ENCODE measurements around the gene NSL1.
"Not testable (repeated sequence)": the region's sequence is repeated elsewhere in the genome, so short reads cannot be mapped to it uniquely, and the experiment has no call there.

The NSL1 gene, protein sequence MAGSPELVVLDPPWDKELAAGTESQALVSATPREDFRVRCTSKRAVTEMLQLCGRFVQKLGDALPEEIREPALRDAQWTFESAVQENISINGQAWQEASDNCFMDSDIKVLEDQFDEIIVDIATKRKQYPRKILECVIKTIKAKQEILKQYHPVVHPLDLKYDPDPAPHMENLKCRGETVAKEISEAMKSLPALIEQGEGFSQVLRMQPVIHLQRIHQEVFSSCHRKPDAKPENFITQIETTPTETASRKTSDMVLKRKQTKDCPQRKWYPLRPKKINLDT

DNA sequence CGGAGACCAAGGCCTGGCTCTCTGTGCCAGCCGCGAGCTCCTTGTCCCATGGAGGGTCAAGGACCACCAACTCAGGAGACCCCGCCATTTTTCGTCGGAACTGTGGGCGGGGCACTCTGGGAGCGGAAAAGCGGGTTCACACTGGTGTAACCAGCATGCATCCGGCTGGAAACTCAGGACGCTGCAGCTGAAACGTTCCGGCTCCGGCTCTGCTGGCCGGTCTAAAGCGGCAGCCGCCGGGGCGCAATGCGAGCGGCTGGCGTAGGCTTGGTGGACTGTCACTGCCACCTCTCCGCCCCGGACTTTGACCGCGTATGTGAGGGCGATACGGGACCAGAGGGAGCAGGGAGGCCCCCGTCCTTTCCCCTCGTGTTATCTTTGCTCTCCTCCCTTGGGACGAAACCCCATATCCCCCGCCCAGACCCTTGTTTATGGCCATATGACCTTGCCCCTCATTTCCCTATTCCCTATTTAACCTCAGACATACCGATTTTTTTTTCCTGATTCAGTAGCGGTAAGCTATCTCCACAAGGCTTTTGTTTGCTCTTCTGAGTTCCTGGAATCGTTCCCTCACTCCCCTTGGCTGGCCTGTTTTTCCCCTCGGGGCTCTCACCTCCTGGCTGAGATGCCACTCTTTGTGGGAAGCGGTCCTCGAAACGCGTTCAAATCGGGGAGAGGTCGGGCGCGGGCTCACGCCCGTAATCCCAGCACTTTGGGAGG is at the start of gene NSL1, which contains the start of gene TATDN3:
NSL1 (minus strand) TSS at position 102 of the 720 bp plus-strand sequence; CDS start at position 88, 14 bp downstream.
TATDN3 (plus strand) TSS at position 219 of the 720 bp plus-strand sequence; CDS start at position 247, 28 bp downstream.
- peak; percentile 63 for DNase-seq

DNA sequence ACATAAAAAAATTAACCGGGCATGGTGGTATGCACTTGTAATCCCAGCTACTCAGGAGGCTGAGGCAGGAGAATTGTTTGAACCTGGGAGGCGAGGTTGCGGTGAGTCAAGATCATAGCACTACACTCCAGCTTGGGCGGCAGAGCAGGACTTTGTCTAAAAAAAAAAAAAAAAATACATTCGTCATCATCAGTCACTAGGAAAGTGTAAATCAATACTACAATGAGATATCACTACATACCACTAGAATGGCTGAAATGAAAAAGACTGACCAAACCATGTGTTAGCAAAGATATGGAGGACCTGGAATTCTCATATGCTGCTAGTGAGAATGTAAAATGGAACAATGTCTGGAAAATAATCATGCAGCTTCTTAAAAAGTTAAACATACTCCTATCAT is 46.6 kb upstream of the NSL1 start:
- no peak for DNase-seq

DNA sequence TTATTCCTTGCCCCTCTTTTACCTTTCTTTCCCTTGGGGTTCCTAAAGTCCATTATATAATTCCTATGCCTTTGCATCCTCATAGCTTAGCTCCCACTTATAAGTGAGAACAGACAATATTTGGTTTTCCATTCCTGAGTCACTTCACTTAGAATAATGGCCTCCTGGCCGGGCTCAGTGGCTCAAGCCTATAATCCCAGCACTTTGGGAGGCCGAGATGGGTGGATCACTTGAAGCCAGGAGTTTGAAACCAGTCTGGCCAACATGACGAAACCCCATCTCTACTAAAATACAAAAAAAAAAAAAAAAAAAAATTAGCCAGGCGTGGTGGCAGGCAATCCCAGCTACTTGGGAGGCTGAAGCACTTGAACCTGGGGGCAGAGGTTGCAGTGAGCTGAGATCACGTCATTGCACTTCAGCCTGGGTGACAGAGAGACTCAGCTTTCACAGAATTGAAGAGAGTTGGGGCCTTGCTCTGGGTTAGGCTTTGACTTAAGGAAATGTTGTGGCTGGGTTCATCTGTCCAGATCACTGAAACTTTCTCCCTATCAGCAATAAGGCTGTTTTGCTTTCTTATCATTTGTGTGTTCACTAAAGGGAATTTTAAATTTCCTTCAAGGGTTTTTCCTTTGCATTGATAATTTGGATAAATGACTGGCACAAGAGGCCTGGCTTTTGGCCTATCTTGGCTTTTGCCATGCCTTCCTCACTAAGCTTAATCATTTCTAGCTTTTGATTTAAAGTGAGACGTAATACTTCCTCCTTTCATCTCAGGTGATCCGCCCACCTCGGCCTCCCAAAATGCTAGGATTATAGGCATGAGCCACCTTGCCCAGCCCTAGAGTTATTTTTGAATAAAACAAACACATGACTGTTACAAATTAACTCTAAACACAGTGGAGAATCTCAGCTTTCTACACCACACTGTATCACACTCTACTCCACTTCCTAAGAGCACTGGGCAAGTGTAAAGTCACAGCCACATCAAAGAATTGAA is 41.9 kb upstream of the NSL1 start:
- not testable (repeated sequence) for DNase-seq

DNA sequence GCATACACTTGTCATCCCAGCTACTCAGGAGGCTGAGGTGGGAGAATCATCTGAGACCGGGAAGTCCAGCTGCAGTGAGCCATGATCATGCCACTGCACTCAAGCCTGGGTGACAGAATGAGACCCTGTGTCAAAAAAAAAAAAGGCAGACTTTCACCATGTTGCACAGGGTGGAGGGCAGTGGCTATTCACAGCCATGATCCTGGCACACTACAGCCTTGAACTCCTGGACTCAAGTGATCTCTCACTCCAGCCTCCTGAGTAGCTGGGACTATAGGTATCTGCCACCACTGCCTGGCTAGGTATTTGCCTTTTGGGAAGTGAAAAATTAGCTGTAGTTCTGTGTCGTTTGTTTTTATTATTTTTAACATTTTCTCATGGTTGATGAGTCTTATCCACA is 36.8 kb upstream of the NSL1 start:
- no peak for DNase-seq

DNA sequence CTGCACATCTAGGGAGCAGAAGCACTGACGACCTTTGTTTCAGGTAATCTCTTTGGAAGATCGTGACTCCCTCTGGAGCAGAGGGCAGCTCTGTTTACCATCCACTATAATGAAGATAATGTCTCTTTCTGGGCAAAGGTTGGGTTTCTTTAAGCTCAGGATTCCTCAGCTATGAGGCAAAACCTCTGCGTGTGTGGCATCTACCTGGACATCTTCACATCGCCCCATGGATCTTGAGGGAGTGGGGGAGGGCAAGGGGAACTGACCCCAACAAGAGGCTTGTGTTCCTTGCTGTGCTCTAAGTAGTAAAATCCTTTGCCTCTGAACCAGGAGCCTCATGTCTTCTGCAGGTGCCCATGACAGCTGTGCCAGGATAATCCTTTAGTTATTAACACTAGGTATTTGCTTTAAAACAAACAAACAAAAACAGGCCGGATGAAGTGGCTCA is 36.3 kb upstream of the NSL1 start:
- no peak for DNase-seq

DNA sequence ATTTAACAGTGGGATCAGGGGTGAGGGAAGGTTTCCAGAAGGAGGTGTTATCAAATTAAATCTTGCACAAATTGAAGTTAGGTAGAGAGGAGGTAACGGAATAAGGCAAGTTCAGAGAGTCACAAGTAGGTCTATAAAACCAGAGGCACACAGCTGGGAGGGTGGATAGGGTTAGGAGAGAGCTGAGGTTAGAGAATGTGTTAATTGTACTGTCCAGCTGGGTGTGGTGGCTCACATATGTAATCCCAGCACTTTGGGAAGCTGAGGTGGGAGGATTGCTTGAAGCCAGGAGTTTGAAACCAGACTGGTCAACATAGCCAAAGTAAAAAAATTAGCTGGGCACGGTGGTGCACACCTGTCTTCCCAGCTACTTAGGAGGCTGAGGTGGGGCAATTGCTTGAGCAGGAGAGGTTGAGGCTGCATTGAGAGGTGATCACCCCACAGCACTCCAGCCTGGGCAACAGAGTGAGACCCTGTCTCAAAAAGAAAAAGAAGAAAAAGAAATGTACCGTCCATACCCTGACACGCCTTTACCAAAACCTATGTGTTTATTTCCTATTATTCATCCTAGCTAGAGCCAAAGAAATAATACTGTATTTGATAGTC is 35.7 kb upstream of the NSL1 start:
- no peak for DNase-seq

DNA sequence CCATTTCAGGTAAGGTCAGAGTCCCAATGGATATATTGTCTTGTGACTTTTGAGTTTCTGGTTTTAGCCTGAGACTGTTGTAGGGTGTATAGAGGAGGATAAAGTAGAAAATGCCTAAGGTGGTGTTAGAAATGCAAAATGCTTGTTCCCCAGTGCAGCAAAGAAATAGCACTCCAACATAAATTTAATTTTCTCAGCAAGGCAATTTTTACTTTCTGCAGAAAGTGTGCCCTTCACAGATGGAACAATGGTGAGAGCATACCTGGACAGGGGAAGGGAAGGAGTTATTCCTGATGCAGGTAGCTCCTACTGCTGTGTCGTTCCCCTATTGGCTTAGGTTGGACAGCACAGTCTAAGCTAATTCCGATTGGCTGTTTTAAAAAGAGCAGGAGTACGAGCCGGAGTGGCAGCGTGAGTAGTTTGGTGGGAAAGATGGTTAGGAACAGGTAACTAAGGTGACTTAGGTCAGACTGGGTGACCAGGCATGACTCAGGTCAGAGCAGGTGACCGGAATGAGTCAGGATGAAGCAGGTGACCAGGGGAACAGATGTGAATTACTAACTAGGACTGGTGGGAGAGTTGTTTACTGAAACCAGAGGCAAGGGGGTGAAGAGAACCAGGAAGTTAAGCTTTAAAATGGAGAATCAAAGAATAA is 34.3 kb upstream of the NSL1 start:
- DNase-seq: no peak

DNA sequence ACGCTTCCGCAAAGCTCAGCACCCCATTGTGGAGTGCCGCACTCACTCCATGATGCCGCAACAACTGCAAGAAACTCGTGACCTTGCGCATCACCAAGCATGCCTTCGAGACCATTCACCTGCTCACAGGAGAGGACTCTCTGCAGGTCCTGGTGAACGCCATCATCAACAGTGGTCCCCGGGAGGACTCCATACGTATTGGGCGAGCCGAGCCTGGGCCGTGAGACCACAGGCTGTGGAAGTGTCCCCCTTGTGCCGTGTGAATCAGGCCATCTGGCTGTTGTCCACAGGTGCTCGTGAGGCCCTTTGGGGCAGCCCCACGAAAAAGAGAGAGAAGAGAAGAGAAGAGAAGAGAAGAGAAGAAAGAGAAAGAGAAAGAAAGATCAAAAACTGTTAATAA is 32.6 kb upstream of the NSL1 start:
- DNase-seq: no peak

DNA sequence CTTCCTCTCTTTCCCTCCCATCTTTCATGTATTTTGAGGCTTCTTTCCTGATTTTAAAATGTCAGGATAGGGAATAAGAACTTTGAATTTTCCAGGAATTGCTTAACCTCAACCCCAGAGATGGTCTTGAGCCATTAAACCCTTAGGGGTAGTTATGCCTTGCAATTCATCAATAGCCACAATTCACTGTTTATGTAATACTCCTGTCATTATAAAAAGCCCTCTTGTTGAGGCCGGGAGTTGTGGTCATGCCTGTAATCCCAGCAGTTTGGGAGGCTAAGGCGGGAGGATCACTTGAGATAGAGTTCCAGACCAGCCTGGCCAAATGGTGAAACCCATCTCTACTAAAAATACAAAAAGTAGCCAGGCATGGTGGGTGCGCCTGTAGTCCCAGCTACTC is 31.4 kb upstream of the NSL1 start:
- no peak for DNase-seq

DNA sequence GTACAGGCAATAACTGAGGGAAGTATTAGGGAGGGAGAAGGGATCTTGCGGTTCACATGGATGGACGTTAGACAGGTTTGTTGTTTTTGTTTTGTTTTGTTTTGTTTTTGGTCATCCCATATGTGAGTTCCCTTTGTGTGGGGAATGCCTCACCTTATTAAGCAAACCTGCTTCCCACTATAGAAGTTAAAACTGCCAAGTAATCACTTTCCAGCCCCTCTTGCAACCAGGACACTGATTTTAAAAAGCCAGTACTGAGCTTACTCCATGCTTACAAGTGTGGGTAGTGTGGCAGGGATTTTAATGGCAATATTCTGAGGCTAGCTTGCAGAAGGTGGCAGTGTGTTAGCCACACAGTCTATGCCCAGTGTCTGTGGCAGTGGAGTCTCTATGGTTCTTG is 29.4 kb upstream of the NSL1 start:
- DNase-seq: no peak

DNA sequence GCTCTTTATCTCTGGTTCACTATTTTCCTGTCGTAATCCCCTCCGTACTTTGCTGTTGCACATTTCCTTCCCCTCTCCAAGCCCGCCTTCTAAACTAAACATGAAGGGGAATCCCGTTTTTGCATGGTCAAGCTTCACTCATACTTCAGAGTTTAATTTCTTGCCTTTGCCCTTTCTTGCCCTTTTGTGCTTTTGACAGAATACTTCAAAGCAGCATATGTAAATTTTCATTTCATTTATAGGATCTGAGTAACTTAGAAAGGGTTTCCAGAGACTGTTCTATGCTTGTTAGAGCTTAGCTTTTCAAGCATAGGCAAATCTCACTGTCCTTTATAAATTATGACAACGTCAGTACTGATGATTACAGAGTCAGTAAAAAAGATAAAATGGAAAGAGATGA is 28.1 kb upstream of the NSL1 start:
- no peak for DNase-seq

DNA sequence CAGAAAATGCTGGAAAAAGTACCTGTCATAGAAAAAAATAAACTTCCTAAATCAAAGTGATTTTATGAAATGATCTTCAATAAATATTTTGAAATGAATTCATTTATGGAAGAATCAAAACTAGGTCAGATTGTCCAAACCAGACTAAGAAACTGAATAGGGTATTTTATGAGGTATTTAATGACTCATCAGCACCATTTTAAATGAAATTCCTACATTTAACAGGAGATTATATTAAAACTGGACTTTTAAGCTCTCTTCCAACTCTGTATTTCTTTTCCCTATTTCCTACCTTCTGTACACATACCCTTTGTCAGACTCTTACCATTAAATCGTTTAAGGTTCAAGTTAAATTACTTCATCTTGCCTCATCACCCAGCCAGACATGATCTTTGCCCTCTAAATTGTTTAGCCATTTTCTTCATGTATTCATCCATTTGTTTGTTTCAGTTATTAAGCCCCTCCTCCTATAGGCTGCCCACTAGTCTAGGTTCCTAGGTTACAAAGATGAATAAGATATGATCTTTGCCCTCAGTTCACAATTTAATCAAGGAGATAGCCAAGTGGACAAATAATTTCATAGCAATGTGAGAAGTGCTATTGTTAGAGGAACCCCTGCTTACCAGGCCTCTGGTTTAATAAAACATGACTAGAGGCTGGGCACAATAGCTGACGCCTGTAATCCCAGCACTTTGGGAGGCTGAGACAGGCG is 25.1 kb upstream of the NSL1 start:
- no peak for DNase-seq

DNA sequence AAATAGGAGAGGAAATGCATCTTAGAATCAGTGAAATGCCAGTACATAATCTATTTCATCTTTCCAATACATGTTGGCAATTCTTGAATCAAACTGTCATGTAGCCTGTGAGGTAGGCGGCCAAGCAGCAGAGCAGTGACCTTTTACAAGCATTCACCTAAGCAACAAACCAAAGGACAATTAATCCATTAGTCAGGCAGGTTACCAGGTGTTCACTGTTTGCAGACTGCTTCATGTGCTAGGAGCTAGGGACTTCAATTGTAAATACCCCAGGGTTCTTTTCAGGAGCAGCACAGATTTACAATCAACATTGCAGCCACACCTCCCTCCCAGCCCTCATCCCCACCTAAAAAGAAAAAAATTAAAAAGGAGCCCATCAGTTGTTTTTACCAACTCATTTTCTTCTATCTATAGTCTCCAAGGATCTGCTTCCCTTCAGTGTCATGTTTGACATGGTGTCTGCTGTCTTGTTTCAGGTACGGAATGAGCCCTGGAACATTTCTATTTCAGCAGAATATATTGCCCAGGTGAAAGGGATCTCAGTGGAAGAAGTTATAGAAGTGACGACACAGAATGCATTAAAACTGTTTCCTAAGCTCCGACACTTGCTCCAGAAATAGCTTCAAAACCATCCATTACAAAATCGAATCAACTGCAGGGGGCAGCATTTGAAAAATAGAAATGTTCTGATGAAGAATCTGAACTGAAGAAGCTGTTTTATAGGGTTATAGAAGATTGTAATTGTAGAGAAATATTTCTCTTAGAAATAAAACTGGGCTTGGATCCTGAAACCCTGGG is 23.2 kb upstream of the NSL1 start:
- peak; percentile 80 for DNase-seq

DNA sequence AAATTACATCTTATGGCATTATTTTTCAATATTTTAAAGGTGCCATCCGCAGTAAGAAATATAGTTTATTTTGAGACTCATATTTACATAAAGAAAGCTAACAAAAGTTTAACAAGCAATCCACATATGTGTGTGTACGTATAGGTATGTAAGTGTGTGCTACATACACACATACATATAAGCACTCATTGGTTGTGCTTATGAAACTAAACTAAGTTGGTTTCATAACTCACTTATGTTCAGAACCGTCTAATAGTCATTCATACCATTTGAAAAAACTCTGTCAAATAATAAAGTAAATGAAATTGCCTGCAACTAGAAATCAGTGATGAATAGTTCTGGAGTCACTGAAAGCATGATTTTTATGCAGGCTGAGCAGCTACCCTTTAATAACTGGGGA is 14.2 kb upstream of the NSL1 start:
- no peak for DNase-seq

DNA sequence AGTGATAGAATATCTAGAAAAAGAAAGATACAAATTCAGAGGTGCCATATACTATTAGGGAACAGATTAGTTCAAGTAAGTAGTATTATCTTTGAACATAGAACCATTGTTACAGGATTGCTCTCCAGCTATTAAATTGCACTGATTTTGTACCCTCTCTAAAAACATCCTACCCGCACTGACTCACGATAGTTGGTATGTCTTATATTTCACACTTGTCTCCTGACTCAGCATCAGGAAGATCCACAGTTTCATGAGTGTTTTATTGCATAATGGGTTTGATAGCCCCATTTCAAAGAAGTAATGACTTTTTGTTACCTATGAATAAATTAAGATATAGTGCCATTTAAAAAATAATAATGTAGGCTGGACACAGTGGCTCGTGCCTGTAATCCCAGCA is 6.1 kb upstream of the NSL1 start:
- no peak for DNase-seq

DNA sequence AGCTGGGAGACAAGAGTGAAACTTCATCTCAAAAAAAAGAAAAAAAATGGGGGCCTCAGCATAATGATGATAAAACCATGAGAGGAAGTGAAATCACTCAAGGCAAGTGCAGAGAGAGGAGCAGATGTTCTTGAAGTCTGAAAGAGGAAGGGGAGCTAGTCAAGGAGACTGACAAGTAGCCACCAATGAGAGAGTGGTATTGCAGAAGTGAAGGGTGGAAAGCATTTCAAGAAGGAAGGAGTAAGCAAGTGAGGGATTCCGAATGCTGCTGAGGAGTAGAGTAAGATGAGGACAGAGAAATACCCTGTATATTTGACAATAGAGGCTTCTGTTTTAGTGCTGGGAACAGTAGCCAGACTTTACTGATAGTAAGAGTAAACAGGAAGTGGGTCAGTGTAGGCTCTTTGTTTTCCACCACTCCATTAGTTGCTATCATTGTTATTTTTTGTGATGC is 3.0 kb upstream of the NSL1 start:
- no peak for DNase-seq

DNA sequence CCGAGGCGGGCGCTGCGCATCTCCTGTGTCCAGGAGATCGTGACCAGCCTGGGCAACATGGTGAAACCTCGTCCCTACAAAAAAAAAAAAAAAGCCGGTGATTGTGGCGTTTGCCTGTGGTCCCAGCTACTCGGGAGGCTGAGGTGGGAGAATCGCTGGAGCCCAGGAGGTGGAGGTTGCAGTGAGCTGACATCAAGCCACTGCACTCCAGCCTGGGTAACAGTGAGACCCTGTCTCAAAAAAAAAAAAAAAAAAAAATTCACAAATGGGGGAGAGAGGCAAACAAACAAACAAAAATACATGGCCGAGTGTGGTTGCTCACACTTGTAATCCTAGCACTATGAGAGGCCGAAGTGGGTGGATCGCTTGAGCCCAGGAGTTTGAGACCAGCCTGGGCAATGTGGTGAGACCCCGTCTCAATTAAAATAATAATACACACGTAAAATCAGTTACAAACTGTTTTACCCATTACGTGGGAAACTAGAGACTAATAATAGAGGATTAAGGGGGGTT is 875 bp upstream of the NSL1 start:
- DNase-seq: no peak

DNA sequence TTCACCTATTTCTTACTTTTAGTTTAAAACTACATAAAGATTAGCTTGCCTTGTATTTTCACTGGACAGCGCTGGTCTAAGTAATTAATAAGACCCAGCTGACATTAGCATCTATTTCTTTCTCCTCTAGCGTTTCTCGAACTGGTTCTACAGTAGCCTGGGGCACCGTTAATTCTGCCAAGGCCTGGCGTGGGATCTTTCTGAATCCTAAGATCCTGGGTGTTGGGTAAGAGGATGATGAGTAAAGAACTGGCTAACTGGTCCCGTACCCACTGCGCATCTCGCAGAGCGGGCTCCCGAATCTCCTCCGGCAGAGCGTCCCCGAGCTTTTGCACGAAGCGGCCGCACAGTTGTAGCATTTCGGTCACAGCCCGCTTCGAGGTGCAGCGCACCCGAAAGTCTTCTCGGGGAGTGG is 309 bp downstream of the NSL1 start:
- peak; percentile 35 for DNase-seq

DNA sequence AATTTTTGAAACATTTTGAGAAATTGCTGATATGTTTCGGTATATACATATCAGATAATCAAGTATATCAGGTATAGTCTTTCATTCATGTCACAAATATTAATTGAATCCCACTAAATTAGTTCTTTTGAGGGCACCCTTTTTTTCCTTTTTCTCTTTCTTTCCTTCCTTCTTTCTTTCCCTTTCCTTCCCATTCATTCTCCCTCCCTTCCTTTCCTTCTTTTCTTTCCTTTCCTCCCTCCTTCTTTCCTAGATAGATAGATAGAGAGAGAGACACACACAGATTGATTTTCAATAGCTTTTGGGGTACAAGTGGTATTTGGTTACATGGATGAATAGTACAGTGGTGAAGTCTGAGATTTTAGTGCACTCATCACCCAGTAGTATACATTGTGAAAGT is 5.7 kb downstream of the NSL1 start:
- no peak for DNase-seq

DNA sequence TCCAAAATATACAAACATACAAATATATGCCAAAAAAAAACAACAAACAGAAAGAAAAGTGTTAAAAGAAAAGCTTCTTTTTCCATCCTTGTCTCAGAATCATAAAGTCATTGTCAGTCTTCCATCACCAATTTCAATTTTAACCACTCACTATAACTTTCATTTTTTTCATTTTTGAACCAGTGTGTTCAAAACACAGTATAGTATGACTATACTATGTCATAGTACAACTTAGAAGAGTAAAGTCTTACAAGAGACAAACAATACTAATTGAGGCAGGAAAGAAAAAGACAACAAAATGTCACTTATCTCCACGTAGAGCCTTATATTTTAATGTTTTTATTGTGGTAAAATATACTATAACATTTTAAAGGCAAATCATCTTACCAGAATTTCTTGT is 7.6 kb downstream of the NSL1 start:
- no peak for DNase-seq
